Peyer's patch (tissue), 4 donors: ENCODE results near the gene TMEM72.

Experiments
- CTCF ChIP-seq, 6 experiments: fragments of 450-650 bp in 4 of 6; fragments of 200-600 bp in 2 of 6; sonication (generic) in 1 of 6; IDR thresholded peaks; one replicate each; pipeline ENCODE4 v1.5.1; 2017 to 2019; ENCODE audit warnings: antibody characterized with exemption in 6 of 6, mild to moderate bottlenecking in 3 of 6, moderate library complexity in 1 of 6
- POLR2A ChIP-seq, 2 donors: fragments of 450-650 bp; IDR thresholded peaks; one replicate each; pipeline ENCODE4 v1.5.1; 2017; ENCODE audit warnings: antibody characterized with exemption in 2 of 2, mild to moderate bottlenecking in 2 of 2, moderate library complexity in 2 of 2

GRCh38 chr10:44913350-44914081 lies 2.4 kb downstream of the TMEM72 start:
- TF ChIP-seq CTCF (IDR thresholded peaks at IDR 0.05), result no peak
- no peak for TF ChIP-seq POLR2A (IDR thresholded peaks at IDR 0.05)
